ENCODE results near the gene RANGAP1.

RANGAP1 gene

GRCh38 chr22:41238570-41239442 lies 47.2 kb downstream of the RANGAP1 start:
- DNase-seq (ENCODE audit: insufficient read length, low spot score) (no peak), FAIRE-seq (no peak)

GRCh38 chr22:41237707-41238569 lies 48.0 kb downstream of the RANGAP1 start:
- DNase-seq (ENCODE audit: insufficient read length, low spot score) (peak; percentile 97), FAIRE-seq (peak; percentile 84)

DNA sequence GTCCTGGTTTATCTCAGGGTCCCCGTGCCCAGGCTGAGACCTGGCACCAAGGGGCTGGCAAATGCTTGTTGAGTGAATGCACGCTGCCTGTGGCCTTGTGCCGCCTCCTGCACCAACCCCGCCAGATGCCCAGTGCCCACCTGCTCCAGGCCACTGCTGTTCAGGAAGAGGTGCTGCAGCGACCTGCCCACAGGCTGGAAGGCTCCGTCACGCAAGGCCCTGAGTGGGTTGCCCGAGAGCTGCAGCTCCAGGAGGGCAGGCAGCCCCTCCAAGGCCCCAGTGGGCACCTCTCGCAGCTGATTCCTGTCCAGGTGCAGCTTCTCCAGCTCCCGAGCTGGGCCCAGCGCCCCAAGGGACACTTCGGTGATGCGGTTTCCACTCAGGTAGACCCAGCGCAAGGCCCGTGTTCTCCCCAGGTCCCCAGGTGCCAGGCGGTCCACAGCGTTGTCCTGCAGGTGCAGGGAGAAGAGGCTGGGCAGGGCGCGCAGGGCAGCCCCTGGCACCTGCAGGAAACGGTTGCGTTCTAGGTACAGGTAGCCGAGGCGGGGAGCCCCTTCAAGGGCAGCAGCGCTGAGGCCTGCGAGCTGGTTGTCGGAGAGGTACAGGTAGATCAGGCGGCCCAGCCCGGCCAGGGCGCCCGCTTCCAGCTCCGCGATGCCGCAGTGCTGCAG lies 48.8 kb downstream of the RANGAP1 start:
- FAIRE-seq (no peak), DNase-seq (ENCODE audit: insufficient read length, low spot score) (no peak)

- no peak for DNase-seq (ENCODE audit: insufficient read length, low spot score)
- FAIRE-seq, result no peak
These were observed 50.9 kb downstream of the RANGAP1 start for GRCh38 chr22:41234815-41235695.

- DNase-seq (ENCODE audit: insufficient read length, low spot score) (no peak), FAIRE-seq (no peak)
These were observed 54.6 kb downstream of the RANGAP1 start for GRCh38 chr22:41231369-41231768.

DNA sequence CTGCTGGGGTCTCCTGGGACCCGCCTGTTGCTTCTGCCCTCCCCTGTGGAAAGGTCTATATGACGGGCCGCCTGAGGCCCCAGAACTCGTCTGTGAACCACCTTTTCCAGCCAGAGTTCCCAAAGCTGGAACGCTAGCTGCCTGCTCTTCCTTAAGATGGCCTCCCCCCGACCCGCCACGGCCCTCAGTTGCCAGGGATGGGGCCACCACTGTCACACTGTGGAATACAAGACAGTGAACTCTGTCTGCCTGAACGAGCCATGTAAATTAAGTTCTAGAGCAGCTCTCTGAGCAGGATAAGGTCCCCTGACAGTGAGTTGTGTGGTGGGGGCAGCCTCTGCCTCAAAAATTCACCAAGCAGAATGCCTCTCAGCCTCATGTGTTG lies 55.6 kb downstream of the RANGAP1 start:
- no peak for DNase-seq (ENCODE audit: insufficient read length, low spot score)
- no peak for FAIRE-seq

DNA sequence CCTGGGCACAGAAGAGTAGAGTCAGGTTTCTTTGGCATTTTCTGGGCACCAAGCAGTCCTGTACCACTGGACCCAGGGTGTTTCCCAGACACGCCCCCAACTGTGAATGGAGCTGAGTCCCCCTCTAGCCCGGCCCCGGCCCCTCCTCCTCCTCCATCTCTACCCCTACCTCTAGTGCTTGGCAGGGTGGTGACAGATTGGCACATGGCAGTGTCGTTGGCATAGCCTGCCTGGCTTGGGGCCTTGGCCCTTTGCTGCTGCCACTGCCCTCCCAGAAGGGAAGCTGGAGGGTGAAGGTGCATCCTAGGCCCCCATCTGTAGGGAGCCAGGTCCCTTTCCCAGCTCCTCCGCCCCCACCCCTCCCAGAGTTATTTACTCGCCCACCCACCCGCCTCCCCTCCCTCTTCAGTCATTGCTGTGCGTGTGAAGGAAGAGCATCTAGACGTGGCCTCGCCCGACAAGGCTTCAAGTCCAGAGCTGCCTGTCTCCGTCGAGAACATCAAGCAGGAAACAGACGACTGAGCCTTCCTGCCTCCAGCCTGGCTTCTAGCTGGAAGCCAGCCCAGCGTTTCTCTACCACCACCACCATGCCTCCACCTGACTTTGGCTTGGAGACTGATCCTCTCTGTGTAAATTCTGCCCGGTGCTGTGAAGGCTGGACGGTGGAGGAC lies 56.1 kb downstream of the RANGAP1 start:
- DNase-seq (ENCODE audit: insufficient read length, low spot score) (no peak), FAIRE-seq (no peak)

DNA sequence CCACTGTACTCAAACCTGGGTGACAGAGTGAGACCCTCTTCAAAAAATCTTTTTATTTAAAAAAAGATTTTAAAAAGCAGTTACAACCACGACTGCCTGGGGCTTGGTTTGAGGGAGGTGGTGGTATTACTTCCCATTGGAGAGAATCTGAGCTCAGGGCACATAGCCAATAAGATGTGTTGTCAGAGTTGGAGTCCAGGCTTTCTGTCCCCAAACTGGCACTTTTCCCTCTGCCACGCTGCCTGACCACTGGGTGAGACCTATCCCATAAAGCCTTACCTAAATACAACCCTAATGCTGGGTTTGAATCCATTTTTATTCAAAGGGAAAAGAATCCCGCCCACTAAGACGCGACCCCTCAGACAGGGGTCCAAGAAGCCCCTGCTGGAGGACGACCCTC lies 56.8 kb downstream of the RANGAP1 start:
- no peak for DNase-seq (ENCODE audit: insufficient read length, low spot score)
- no peak for FAIRE-seq

DNA sequence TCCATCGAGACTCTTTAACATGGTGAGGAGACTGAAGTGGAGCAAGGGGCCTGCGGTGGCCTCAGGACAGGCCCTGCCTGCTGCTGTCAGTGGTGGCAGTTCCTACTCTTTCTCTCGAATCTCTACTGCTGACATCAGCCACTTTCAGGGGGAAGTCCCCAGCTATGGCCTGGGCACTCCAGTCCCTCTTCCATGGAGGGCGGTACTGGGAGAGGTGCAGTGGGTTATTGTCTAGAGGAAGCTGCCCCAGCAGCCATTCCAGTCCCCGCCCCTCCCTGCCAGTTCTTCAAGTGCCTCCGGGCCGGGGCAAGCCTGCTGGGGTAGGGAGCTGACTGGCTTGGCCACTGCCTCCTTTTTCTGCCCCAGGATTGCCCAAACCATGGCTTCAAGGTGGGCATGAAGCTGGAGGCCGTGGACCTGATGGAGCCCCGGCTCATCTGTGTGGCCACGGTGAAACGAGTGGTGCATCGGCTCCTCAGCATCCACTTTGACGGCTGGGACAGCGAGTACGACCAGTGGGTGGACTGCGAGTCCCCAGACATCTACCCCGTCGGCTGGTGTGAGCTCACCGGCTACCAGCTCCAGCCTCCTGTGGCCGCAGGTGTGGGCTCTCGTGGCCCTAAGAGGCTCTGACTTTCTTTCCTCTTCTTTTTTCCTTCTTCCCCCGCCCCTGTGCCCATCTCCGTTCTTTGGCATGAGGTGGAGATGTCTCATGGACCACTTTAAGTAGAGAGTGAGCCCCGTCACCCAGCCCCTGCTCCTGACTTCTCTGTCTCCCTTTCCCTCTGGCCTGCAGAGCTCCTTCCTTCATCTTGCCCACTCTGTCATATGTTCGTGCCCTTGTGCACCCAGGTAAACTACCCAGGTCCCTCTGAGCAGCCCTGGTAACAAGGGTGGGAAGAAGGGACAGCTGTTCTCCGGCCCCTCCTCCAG lies 59.0 kb downstream of the RANGAP1 start:
- no peak for DNase-seq (ENCODE audit: insufficient read length, low spot score)
- no peak for FAIRE-seq

DNA sequence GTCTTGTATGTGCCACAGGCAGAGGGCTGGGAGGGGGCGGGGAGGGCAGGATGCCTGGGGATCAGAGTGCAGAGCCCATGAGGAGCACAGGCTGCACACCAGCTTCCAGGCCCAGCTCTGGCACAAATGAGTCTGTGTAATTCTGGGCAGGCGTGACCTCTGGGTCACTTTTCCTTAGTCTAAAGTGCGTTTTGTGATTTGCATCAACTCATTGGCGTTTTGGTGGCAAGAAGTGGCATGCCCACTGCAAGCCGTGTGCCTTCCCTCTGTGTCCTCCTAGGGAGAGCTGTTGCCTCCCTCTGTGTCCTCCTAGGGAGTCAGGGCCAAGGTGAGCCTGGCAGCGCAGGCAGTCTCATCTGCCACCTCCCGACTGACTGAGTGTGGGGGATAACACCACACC lies 62.5 kb downstream of the RANGAP1 start:
- no peak for FAIRE-seq
- DNase-seq (ENCODE audit: insufficient read length, low spot score), result no peak

DNA sequence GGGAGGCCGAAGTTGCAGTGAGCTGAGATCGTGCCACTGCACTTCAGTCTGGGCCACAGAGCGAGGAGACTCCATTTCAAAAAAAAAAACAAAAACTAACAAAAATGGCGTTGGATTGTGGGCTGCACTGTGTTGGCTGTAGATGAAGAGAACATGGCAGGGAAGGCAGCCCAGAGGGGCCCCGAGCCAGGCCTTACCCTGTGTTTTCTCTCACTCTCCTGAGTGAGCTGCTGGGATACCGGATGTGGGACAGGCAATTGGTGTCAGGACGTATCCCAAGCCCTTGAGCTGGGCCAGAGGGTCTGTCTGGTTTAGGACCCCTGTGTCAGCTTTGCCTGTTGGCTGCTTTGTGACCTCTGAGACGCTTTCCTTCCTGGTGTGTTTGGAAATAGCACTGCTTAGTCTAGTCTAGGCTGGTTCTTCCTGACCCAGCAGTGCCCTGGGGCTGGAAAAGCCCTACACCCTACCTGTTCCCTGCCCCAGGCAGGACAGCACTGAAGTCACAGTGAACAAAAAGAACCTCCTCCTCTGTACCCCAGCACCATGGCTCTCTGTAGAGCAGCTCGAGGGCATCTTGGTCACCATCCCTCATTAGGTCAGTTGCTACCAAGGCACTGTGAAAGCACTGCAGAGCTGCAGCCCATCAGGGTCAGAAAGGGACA lies 63.0 kb downstream of the RANGAP1 start:
- FAIRE-seq (no peak), DNase-seq (ENCODE audit: insufficient read length, low spot score) (no peak)

DNA sequence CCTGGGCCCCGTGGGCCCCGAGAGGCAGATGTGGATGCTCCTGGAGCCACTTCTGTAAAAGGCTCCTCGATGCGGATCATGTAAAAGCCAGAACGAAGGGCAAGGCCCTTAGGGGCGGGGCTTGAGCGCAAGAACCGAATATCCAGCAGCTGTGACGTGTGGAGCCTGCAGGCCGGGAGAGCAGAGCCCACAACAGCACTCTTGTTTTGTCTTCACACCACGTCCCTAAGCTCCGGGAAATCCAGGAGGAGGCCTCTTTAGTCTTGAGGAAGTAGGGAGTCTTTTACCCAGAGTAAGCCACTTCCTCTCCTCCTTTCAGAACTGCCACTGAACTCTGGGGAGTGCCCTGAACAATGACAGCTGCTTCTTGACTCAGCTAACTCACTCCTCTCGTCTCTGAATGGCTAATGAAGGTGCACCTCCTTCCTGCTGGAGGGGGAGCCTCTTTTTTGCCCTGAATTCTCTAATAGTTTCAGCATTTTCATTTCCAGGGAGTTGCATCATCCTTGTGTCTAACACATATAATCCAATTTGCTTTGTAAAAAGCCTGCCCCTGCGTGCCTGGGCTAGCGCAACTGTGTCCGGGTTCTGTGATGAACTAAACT lies 68.3 kb downstream of the RANGAP1 start:
- no peak for DNase-seq (ENCODE audit: insufficient read length, low spot score)
- FAIRE-seq, result peak; percentile 77

DNA sequence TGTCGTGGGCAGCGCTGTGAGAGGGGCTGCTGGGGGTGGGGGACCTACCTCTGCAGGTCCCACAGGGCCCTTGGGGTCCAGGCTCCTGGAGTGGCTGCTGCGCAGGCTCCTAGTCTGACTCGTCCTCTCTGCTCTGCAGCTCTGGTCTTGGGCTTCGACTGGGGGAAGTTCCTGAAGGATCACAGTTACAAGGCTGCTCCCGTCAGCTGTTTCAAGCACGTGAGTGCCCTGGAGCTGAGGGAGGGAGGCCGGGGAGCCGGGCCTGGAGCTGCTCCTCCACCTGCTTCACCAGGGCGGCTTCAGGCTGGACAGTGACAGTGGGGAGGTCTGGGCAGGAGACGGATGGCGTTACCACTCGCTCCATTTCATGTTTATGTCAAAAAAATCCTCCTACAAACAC lies 69.0 kb downstream of the RANGAP1 start:
- DNase-seq (ENCODE audit: insufficient read length, low spot score) (no peak), FAIRE-seq (no peak)

DNA sequence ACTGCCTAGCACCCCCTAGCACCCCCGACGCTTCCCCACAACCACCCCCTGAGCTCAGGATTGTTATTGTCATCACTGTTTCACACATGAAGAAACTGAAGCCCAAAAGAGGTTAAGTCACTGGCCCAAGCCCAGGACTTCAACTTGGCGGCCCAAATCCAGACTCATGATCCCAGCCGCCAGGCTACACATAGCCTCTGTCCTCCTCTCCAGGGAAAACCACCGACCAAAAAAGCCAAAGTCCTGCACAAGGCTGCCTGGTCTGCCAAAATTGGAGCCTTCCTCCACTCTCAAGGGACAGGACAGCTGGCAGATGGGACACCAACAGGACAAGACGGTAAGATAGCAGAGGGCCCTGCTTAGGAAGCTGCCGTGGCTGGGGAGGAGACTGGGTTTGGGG lies 70.1 kb downstream of the RANGAP1 start:
- DNase-seq (ENCODE audit: insufficient read length, low spot score) (no peak), FAIRE-seq (no peak)

- no peak for DNase-seq (ENCODE audit: insufficient read length, low spot score)
- no peak for FAIRE-seq
These were observed 70.6 kb downstream of the RANGAP1 start for GRCh38 chr22:41215409-41215808.

DNA sequence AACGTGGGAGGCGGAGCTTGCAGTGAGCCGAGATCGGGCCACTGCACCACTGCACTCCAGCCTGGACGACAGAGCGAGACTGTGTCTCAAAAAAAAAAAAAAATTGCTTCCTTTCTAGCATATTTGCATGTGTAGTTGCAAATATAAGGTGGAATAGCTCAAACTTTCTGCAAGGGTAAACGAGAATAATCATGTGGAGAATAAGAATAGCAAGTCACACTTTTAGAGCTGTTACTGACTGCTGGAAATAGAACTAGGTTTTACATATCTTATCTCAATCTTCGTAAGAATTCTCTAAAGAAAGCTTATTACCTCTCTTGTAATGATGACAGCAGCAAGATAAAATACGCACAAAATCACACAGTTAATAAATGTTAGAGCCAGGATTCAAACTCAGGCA lies 79.3 kb downstream of the RANGAP1 start:
- DNase-seq (ENCODE audit: insufficient read length, low spot score) (no peak), FAIRE-seq (peak; percentile 85)

GRCh38 chr22:41204992-41205900 lies 80.7 kb downstream of the RANGAP1 start, which contains the start of gene L3MBTL2:
L3MBTL2 (plus strand) TSS chr22:41205312; CDS start chr22:41205363, 51 bp downstream.
- FAIRE-seq (peak; percentile 100), DNase-seq (ENCODE audit: insufficient read length, low spot score) (peak; percentile 98)

Data from GM19239 (cell line).